Keratinocyte (primary cell): ENCODE data around the gene UHMK1. TPM values are rescaled to one million over a fixed set of nuclear protein-coding genes. Genes with fewer than 3 reads are reported as not detected.

Experiments
- DNase-seq: peaks from one replicate; pipeline ENCODE4 v3.0.0-alpha.2; 2011; ENCODE audit warnings: low read depth, missing footprints, low spot score
- FAIRE-seq: peaks from 2 replicates; lab custom pipeline; 2011; peaks lifted over from hg19 to GRCh38; lab: Jason Lieb, UNC
- H2AFZ ChIP-seq: 2 replicates; pipeline ENCODE4 v1.6.0; 2012; ENCODE audit warnings: low read length, control low read depth, inconsistent platforms; ENCODE audit not compliant: control insufficient read depth
- H3K27ac ChIP-seq: 2 replicates; pipeline ENCODE4 v1.5.1; 2011; ENCODE audit warnings: low read length; ENCODE audit not compliant: control insufficient read depth, insufficient read depth
- H3K27me3 ChIP-seq: 3 replicates; pipeline ENCODE4 v1.6.0; 2011; ENCODE audit warnings: low read length; ENCODE audit not compliant: control insufficient read depth, insufficient read depth; ENCODE audit errors: extremely low read depth
- H3K36me3 ChIP-seq, 2 experiments: 2 replicates in 1 of 2; 3 replicates in 1 of 2; pipeline ENCODE4 v1.5.1; 2011; ENCODE audit warnings: low read length in 2 of 2, mild to moderate bottlenecking in 1 of 2; ENCODE audit not compliant: control insufficient read depth in 2 of 2, insufficient read depth in 2 of 2; ENCODE audit errors: extremely low read depth in 1 of 2
- H3K4me1 ChIP-seq: 3 replicates; pipeline ENCODE4 v1.5.1; 2011; ENCODE audit warnings: low read length; ENCODE audit not compliant: control insufficient read depth, insufficient read depth; ENCODE audit errors: extremely low read depth
- H3K4me2 ChIP-seq: 3 replicates; pipeline ENCODE4 v1.6.0; 2011; ENCODE audit warnings: low read depth, low read length; ENCODE audit not compliant: control insufficient read depth, insufficient read depth; ENCODE audit errors: extremely low read depth
- H3K4me3 ChIP-seq, 3 experiments: fragments of 200-600 bp in 1 of 3; sonication (generic) in 1 of 3; 2 replicates in 2 of 3; 3 replicates in 1 of 3; pipeline ENCODE4 v1.5.1; 2011 to 2016; ENCODE audit warnings: low read length in 3 of 3, mild to moderate bottlenecking in 3 of 3, control low read depth in 2 of 3, inconsistent platforms in 1 of 3, low read depth in 1 of 3, mixed read lengths in 1 of 3, mixed run types in 1 of 3, moderate library complexity in 1 of 3; ENCODE audit not compliant: control insufficient read depth in 2 of 3, insufficient read depth in 2 of 3; ENCODE audit errors: extremely low read depth in 1 of 3
- H3K79me2 ChIP-seq: 2 replicates; pipeline ENCODE4 v1.6.0; 2012; ENCODE audit warnings: low read length; ENCODE audit not compliant: control insufficient read depth, insufficient read depth
- H3K9ac ChIP-seq: 3 replicates; pipeline ENCODE4 v1.6.0; 2011; ENCODE audit warnings: low read length; ENCODE audit not compliant: control insufficient read depth, insufficient read depth; ENCODE audit errors: extremely low read depth
- H3K9me1 ChIP-seq: 3 replicates; pipeline ENCODE4 v1.6.0; 2011; ENCODE audit warnings: low read length; ENCODE audit not compliant: control insufficient read depth, insufficient read depth; ENCODE audit errors: extremely low read depth
- H3K9me3 ChIP-seq: 2 replicates; pipeline ENCODE4 v1.5.1; 2012; ENCODE audit warnings: low read depth, low read length; ENCODE audit not compliant: control insufficient read depth
- H4K20me1 ChIP-seq: 3 replicates; pipeline ENCODE4 v1.6.0; 2011; ENCODE audit warnings: low read length; ENCODE audit not compliant: control insufficient read depth, insufficient read depth; ENCODE audit errors: extremely low read depth
- EZH2 ChIP-seq: IDR thresholded peaks from one replicate; pipeline ENCODE4 v1.6.1; 2012; ENCODE audit warnings: inconsistent platforms, mild to moderate bottlenecking, low read length, moderate library complexity
- dilution Hi-C: fragments of 300-500 bp; cut with MboI; formaldehyde crosslinking; loops from one replicate; pipeline ENCODE4 v1.7.0; 2020; ENCODE audit warnings: low sequenced_read_pairs; ENCODE audit not compliant: extremely low pct_ligation_motif_present
- polyA plus RNA-seq, 5 experiments: library from polyadenylated mRNA; depleted of rRNA in 3 of 5; stranded (reverse) in 3 of 5; stranded (forward) in 1 of 5; unstranded in 1 of 5; fragments of >200 nt; gene quantifications; 1 replicate in 1 of 5; 2 replicates in 3 of 5; 3 replicates in 1 of 5; pipeline versions ENCODE4 v1.2.1 to v1.2.3, GENCODE V29; 2011 to 2012; ENCODE audit warnings: missing spikeins in 2 of 5, low read depth in 1 of 5, low replicate concordance in 1 of 5
- TF ChIP-seq, protein P1 (sequence below), 3 experiments: IDR thresholded peaks in 1 of 3; conservative IDR thresholded peaks in 1 of 3; optimal IDR thresholded peaks in 1 of 3; 2 replicates in 2 of 3; 3 replicates in 1 of 3; pipeline versions ENCODE3 to v1.5.1; 2011; ENCODE audit warnings: low read length in 3 of 3, mild to moderate bottlenecking in 3 of 3, moderate library complexity in 2 of 3, control low read depth in 1 of 3, inconsistent platforms in 1 of 3; ENCODE audit not compliant: insufficient read depth in 2 of 3; ENCODE audit errors: extremely low read depth in 1 of 3

The UHMK1 gene
- polyA plus RNA-seq, 1 donor (not counting 4 experiments of a cell fraction or from before 2014, with no cell fraction given) = 45.1 TPM

DNA sequence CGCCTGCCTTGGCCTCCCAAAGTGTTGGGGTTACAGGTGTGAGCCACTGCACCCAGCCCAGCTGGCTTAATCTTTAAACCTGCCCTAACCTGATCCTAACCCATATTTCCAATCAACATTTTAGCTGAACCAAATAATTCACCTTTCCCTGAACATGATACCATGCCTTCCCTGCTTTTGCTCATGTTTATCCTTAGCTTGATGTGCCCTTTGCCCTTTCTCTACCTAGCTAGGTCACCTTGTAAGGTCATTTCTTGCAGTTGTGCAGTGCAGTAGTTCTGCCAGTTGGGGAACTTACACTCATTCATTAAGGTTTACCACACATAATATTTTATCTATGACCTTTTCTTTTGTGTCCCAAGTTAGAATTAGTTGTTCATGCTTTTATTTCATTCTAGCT, 69.3 kb downstream of the UHMK1 start:
- no peaks in the 10 kb centered on the region for H3K27me3 ChIP-seq
- TF ChIP-seq, protein P1, sequence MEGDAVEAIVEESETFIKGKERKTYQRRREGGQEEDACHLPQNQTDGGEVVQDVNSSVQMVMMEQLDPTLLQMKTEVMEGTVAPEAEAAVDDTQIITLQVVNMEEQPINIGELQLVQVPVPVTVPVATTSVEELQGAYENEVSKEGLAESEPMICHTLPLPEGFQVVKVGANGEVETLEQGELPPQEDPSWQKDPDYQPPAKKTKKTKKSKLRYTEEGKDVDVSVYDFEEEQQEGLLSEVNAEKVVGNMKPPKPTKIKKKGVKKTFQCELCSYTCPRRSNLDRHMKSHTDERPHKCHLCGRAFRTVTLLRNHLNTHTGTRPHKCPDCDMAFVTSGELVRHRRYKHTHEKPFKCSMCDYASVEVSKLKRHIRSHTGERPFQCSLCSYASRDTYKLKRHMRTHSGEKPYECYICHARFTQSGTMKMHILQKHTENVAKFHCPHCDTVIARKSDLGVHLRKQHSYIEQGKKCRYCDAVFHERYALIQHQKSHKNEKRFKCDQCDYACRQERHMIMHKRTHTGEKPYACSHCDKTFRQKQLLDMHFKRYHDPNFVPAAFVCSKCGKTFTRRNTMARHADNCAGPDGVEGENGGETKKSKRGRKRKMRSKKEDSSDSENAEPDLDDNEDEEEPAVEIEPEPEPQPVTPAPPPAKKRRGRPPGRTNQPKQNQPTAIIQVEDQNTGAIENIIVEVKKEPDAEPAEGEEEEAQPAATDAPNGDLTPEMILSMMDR (optimal IDR thresholded peaks at IDR 0.05 in 1 of 3, IDR thresholded peaks at IDR 0.05 in 1 of 3, conservative IDR thresholded peaks at IDR 0.05 in 1 of 3; ENCODE audit: extremely low read depth in 1 of 3, insufficient read depth in 2 of 3, low read length in 3 of 3) = no peak
- TF ChIP-seq EZH2 = no peak
- H3K9me3 ChIP-seq = no peaks in the 10 kb centered on the region
- H3K79me2 ChIP-seq = peaks cover 99% of the 10 kb centered on the region
- peaks cover 32% of the 10 kb centered on the region for H3K4me1 ChIP-seq
- peaks cover 18 to 36% of the 10 kb centered on the region in 2 experiments for H3K36me3 ChIP-seq
- no peak overlapping the region for H3K9ac ChIP-seq
- DNase-seq (no peak), FAIRE-seq (no peak)
- no peak overlapping the region for H3K27ac ChIP-seq
- H4K20me1 ChIP-seq = peaks cover 17% of the 10 kb centered on the region
- no peaks in the 10 kb centered on the region for H3K9me1 ChIP-seq
- no peak overlapping the region for H3K4me2 ChIP-seq
- no peak overlapping the region for H2AFZ ChIP-seq
- dilution Hi-C loops = no loop called here
- H3K4me3 ChIP-seq = no peak overlapping the region

- H3K27ac ChIP-seq = no peak overlapping the region
- dilution Hi-C loops = no loop called here
- no peak for FAIRE-seq
- H2AFZ ChIP-seq = no peak overlapping the region
- no peak for DNase-seq
- TF ChIP-seq EZH2 = no peak
- TF ChIP-seq, protein P1 (optimal IDR thresholded peaks at IDR 0.05 in 1 of 3, IDR thresholded peaks at IDR 0.05 in 1 of 3, conservative IDR thresholded peaks at IDR 0.05 in 1 of 3; ENCODE audit: extremely low read depth in 1 of 3, insufficient read depth in 2 of 3, low read length in 3 of 3) = no peak
- H3K27me3 ChIP-seq = no peaks in the 10 kb centered on the region
- peaks cover 12% of the 10 kb centered on the region for H4K20me1 ChIP-seq
- H3K4me3 ChIP-seq = no peak overlapping the region
- H3K9ac ChIP-seq = no peak overlapping the region
- H3K4me2 ChIP-seq = no peak overlapping the region
- peaks cover 28% of the 10 kb centered on the region for H3K4me1 ChIP-seq
- H3K9me3 ChIP-seq = no peaks in the 10 kb centered on the region
- H3K36me3 ChIP-seq = peaks cover 20 to 40% of the 10 kb centered on the region in 2 experiments
- peaks cover 98% of the 10 kb centered on the region for H3K79me2 ChIP-seq
- no peaks in the 10 kb centered on the region for H3K9me1 ChIP-seq
Measured at GRCh38 chr1:162568802-162569201, 71.2 kb downstream of the UHMK1 start.
